Keratinocyte (primary cell): ENCODE results near the gene CD248. TPM values are rescaled to one million over a fixed set of nuclear protein-coding genes. Genes with fewer than 3 reads are reported as not detected.

ENCODE experiments used
- DNase-seq: peaks from one replicate; pipeline ENCODE4 v3.0.0-alpha.2; 2011; ENCODE audit warnings: low read depth, missing footprints, low spot score
- FAIRE-seq: peaks from 2 replicates; lab custom pipeline; 2011; peaks lifted over from hg19 to GRCh38; lab: Jason Lieb, UNC
- H2AFZ ChIP-seq: 2 replicates; pipeline ENCODE4 v1.6.0; 2012; ENCODE audit warnings: low read length, control low read depth, inconsistent platforms; ENCODE audit not compliant: control insufficient read depth
- H3K27ac ChIP-seq: 2 replicates; pipeline ENCODE4 v1.5.1; 2011; ENCODE audit warnings: low read length; ENCODE audit not compliant: control insufficient read depth, insufficient read depth
- H3K27me3 ChIP-seq: 3 replicates; pipeline ENCODE4 v1.6.0; 2011; ENCODE audit warnings: low read length; ENCODE audit not compliant: control insufficient read depth, insufficient read depth; ENCODE audit errors: extremely low read depth
- H3K36me3 ChIP-seq, 2 experiments: 2 replicates in 1 of 2; 3 replicates in 1 of 2; pipeline ENCODE4 v1.5.1; 2011; ENCODE audit warnings: low read length in 2 of 2, mild to moderate bottlenecking in 1 of 2; ENCODE audit not compliant: control insufficient read depth in 2 of 2, insufficient read depth in 2 of 2; ENCODE audit errors: extremely low read depth in 1 of 2
- H3K4me1 ChIP-seq: 3 replicates; pipeline ENCODE4 v1.5.1; 2011; ENCODE audit warnings: low read length; ENCODE audit not compliant: control insufficient read depth, insufficient read depth; ENCODE audit errors: extremely low read depth
- H3K4me2 ChIP-seq: 3 replicates; pipeline ENCODE4 v1.6.0; 2011; ENCODE audit warnings: low read depth, low read length; ENCODE audit not compliant: control insufficient read depth, insufficient read depth; ENCODE audit errors: extremely low read depth
- H3K4me3 ChIP-seq, 3 experiments: fragments of 200-600 bp in 1 of 3; sonication (generic) in 1 of 3; 2 replicates in 2 of 3; 3 replicates in 1 of 3; pipeline ENCODE4 v1.5.1; 2011 to 2016; ENCODE audit warnings: low read length in 3 of 3, mild to moderate bottlenecking in 3 of 3, control low read depth in 2 of 3, inconsistent platforms in 1 of 3, low read depth in 1 of 3, mixed read lengths in 1 of 3, mixed run types in 1 of 3, moderate library complexity in 1 of 3; ENCODE audit not compliant: control insufficient read depth in 2 of 3, insufficient read depth in 2 of 3; ENCODE audit errors: extremely low read depth in 1 of 3
- H3K79me2 ChIP-seq: 2 replicates; pipeline ENCODE4 v1.6.0; 2012; ENCODE audit warnings: low read length; ENCODE audit not compliant: control insufficient read depth, insufficient read depth
- H3K9ac ChIP-seq: 3 replicates; pipeline ENCODE4 v1.6.0; 2011; ENCODE audit warnings: low read length; ENCODE audit not compliant: control insufficient read depth, insufficient read depth; ENCODE audit errors: extremely low read depth
- H3K9me1 ChIP-seq: 3 replicates; pipeline ENCODE4 v1.6.0; 2011; ENCODE audit warnings: low read length; ENCODE audit not compliant: control insufficient read depth, insufficient read depth; ENCODE audit errors: extremely low read depth
- H3K9me3 ChIP-seq: 2 replicates; pipeline ENCODE4 v1.5.1; 2012; ENCODE audit warnings: low read depth, low read length; ENCODE audit not compliant: control insufficient read depth
- H4K20me1 ChIP-seq: 3 replicates; pipeline ENCODE4 v1.6.0; 2011; ENCODE audit warnings: low read length; ENCODE audit not compliant: control insufficient read depth, insufficient read depth; ENCODE audit errors: extremely low read depth
- CTCF ChIP-seq, 3 experiments: IDR thresholded peaks in 1 of 3; conservative IDR thresholded peaks in 1 of 3; optimal IDR thresholded peaks in 1 of 3; 2 replicates in 2 of 3; 3 replicates in 1 of 3; pipeline versions ENCODE3 to v1.5.1; 2011; ENCODE audit warnings: low read length in 3 of 3, mild to moderate bottlenecking in 3 of 3, moderate library complexity in 2 of 3, control low read depth in 1 of 3, inconsistent platforms in 1 of 3; ENCODE audit not compliant: insufficient read depth in 2 of 3; ENCODE audit errors: extremely low read depth in 1 of 3
- EZH2 ChIP-seq: IDR thresholded peaks from one replicate; pipeline ENCODE4 v1.6.1; 2012; ENCODE audit warnings: inconsistent platforms, mild to moderate bottlenecking, low read length, moderate library complexity
- dilution Hi-C: fragments of 300-500 bp; cut with MboI; formaldehyde crosslinking; loops from one replicate; pipeline ENCODE4 v1.7.0; 2020; ENCODE audit warnings: low sequenced_read_pairs; ENCODE audit not compliant: extremely low pct_ligation_motif_present
- polyA plus RNA-seq, 5 experiments: library from polyadenylated mRNA; depleted of rRNA in 3 of 5; stranded (reverse) in 3 of 5; stranded (forward) in 1 of 5; unstranded in 1 of 5; fragments of >200 nt; gene quantifications; 1 replicate in 1 of 5; 2 replicates in 3 of 5; 3 replicates in 1 of 5; pipeline versions ENCODE4 v1.2.1 to v1.2.3, GENCODE V29; 2011 to 2012; ENCODE audit warnings: missing spikeins in 2 of 5, low read depth in 1 of 5, low replicate concordance in 1 of 5

The CD248 gene
- polyA plus RNA-seq, 1 donor (not counting 4 experiments of a cell fraction or from before 2014, with no cell fraction given): 0.12 TPM

DNA sequence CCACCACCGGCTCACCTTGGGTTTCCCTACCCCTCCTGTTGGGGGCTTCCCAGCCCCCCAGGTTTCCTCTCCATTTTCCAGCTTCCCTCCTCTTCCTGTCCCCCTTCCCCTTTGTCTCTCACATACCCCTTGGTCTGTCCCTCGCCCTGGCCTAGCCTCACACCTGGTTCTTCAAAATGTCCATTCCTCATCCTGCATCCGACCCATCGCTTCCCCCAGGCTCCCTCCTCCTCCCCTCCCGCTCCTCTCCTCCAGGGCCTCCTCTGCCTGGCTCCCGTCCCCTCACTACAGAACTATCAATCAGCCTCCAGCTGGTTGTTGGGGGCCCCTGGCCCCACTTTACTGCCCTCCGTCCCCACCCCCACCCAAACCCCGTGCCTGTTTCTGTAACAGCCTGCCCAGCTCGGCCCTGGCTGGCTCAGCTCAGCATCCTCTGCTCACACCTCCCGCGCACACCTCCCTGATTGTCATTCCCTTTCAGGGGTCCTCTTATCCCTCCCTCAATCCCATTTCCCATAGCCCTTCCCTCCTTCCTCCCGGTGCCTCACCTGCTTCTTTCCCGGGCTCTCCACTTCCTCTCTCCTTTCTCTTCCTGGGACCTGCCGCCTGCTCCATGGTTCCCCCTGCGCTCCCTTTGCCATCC is 37.6 kb downstream of the CD248 start:
- FAIRE-seq (no peak), DNase-seq (no peak)
- no peak overlapping the region for H3K9ac ChIP-seq
- H3K27me3 ChIP-seq: no peaks in the 10 kb centered on the region
- H3K9me3 ChIP-seq: no peaks in the 10 kb centered on the region
- no peaks in the 10 kb centered on the region for H3K4me1 ChIP-seq
- no peaks in the 10 kb centered on the region for H3K79me2 ChIP-seq
- H2AFZ ChIP-seq: no peak overlapping the region
- H3K27ac ChIP-seq: no peak overlapping the region
- dilution Hi-C loops: no loop called here
- peaks cover 8 to 16% of the 10 kb centered on the region in 2 experiments for H3K36me3 ChIP-seq
- no peak for TF ChIP-seq EZH2
- TF ChIP-seq CTCF (optimal IDR thresholded peaks at IDR 0.05 in 1 of 3, IDR thresholded peaks at IDR 0.05 in 1 of 3, conservative IDR thresholded peaks at IDR 0.05 in 1 of 3; ENCODE audit: extremely low read depth in 1 of 3, insufficient read depth in 2 of 3, low read length in 3 of 3): no peak
- H3K4me2 ChIP-seq: no peak overlapping the region
- H3K9me1 ChIP-seq: no peaks in the 10 kb centered on the region
- peaks cover 10% of the 10 kb centered on the region for H4K20me1 ChIP-seq
- no peak overlapping the region for H3K4me3 ChIP-seq

DNA sequence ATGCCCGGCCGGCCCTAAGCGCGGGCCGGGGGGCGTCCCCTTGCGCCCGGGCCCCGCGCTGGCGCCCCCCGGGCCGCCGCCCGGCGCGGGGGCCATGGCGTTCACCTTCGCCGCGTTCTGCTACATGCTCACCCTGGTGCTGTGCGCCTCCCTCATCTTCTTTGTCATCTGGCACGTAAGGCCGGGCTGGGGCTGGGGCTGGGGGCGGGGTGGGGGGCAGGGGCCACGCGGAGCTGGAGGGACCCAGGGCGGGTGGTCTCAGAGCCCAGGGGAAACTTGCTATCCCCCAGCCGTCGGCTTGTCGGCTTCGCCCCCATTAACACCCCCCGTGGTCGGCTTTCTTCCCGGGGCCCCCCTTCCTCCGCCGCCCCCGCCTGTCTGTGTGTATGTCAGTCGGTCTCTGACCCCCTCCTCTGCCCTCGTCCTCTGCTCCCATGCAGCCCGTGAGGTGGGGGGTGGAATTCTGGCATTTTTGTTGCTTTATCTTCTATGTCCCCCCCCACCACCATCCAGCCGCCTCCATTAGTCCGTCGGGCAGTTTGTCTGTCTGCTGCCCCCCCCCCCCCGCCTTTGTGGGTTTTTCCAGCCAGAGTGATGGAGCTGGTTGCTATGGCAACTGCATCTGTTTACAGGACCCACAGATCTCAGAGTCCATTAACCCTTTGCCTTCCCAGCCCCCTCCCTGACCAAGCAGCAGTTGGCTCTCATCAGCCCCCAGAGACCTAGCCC is 38.3 kb downstream of the CD248 start:
- TF ChIP-seq CTCF (optimal IDR thresholded peaks at IDR 0.05 in 1 of 3, IDR thresholded peaks at IDR 0.05 in 1 of 3, conservative IDR thresholded peaks at IDR 0.05 in 1 of 3; ENCODE audit: extremely low read depth in 1 of 3, insufficient read depth in 2 of 3, low read length in 3 of 3) (no peak), EZH2 (no peak)
- Histone ChIP-seq H3K4me3 (no peak overlapping the region), H4K20me1 (peaks cover 10% of the 10 kb centered on the region), H2AFZ (no peak overlapping the region), H3K27ac (no peak overlapping the region), H3K9me3 (no peaks in the 10 kb centered on the region), H3K79me2 (no peaks in the 10 kb centered on the region), H3K36me3 (peaks cover 15% of the 10 kb centered on the region in 2 experiments), H3K9ac (no peak overlapping the region), H3K4me1 (no peaks in the 10 kb centered on the region), H3K9me1 (no peaks in the 10 kb centered on the region), H3K27me3 (no peaks in the 10 kb centered on the region), H3K4me2 (no peak overlapping the region)
- dilution Hi-C loops: no loop called here
- FAIRE-seq (no peak), DNase-seq (no peak)
